HG03565 (cell line): ENCODE measurements around the gene FOXG1.

ENCODE experiments used
- ATAC-seq: cut with Tn5 transposase; IDR thresholded peaks from one replicate; pipeline ENCODE4 v1.9.1; 2021; ENCODE audit warnings: mild to moderate bottlenecking, moderate library complexity; ENCODE audit not compliant: unreplicated experiment

Gene FOXG1

GRCh38 chr14:28774764-28775735, 8.5 kb downstream of the FOXG1 start:
- ATAC-seq = no peak

- no peak for ATAC-seq
Measured at GRCh38 chr14:28776482-28777266, 10.1 kb downstream of the FOXG1 start.

GRCh38 chr14:28777471-28778137, 11.0 kb downstream of the FOXG1 start:
- no peak for ATAC-seq

GRCh38 chr14:28778138-28779117, 11.8 kb downstream of the FOXG1 start:
- ATAC-seq = no peak

GRCh38 chr14:28779456-28779855, 12.9 kb downstream of the FOXG1 start:
- ATAC-seq = no peak

DNA sequence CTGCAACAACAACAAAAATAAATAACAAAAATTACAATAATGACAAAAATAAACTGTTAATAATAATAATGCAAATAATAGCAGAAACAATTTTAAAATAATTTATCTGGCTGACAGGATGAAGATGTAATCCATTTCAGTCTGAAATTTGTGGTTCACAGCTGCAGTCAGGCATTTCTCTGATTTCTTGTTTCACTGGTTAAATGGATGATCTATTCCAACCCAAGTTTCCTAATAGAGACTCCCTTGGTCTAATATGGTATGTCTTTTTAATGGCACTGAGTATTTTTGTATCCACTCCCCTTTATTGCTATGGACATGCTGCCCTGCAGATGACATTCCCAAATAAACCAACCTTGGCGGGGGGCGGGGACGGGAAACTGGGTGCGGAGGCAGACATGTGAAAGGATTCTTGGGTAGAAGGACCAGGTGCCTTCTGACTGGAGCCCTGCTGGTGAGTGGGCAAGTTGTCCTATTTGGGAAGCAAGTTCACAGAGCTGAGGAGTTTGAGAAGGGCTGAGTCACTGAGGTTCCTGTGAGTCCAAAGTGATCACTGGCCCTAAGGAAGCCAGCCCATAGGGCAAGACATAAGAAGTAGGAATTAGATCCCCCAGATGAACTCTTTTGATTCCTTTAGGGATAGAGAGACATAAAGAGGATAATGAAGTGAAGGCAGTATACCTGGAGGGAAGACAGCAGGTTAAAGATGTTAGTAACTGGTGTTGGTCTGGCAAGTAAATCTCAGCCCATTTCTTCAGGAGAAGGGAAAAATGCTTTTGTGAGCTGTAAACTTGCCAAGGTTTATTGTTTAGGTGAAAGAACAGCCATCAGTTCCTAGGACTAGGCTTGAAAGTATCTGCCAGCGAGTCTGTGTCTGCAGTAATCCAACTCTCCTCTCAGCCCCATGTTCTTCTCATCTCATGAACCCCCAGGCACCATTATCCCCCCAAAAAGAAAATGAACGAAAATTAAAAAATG, 14.5 kb downstream of the FOXG1 start:
- ATAC-seq = no peak

GRCh38 chr14:28782301-28782700, 15.7 kb downstream of the FOXG1 start:
- no peak for ATAC-seq

DNA sequence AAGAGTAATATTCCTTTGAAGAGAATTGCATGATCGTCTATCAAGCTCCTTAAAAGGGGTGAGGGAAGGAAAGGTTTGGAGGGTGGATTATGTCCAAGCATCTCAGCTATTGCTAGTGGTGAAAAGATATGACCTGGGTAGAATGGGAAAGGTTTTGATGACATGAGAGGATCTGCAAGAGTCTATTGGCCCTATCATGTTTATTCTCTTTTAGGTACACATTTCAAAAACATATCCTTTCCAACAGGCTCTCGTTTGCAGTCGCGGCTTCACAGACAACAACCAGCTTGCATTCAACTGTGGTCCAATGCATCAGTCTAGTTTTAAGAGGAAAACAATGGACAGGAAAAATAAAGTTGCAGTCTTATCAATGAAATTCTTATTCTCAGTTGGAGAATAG, 17.1 kb downstream of the FOXG1 start:
- ATAC-seq = no peak

DNA sequence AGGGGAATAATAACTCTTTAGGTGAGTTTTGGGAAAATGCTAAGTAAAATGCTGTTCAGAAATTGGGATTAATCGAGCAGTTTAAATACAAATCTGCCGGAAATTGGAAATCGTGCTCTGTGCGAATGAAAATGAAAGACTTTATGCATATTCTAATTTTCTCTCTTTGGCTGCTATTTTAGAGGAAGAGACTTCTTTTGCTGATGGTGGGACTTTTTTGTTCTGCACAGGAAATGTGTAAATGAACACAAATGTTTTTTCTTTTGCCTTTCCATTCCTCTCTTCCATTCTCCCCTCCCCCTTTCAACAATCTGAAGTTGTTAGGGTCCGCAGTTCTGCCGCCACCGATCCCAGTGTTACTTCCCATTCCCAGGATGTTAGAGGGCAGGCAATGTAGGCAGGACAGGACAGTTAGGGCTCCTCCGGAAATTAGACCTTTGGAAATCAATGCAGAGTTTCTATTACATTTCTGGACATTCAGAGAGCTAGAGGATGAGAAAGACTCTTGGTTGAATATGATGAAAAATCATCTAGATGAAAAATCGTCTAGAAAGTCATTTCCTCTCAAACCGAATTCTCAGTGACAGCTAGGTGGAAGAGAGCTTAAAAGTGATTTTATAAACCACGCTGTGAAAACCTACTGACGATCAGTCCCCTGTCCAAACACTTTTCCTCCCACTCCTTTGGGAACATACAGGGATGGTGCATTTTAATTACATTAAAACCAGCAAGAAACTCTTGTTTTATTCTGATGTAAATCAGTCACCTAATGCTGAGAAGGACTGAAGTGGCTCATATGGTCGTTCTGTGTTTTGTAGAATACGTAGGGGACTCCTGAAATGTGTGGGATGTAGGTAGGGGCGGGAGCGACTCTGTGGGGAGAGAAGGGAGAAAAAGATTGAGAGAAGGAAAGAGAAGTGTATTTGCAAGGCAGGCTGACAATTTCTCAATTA, 17.8 kb downstream of the FOXG1 start:
- ATAC-seq = no peak

DNA sequence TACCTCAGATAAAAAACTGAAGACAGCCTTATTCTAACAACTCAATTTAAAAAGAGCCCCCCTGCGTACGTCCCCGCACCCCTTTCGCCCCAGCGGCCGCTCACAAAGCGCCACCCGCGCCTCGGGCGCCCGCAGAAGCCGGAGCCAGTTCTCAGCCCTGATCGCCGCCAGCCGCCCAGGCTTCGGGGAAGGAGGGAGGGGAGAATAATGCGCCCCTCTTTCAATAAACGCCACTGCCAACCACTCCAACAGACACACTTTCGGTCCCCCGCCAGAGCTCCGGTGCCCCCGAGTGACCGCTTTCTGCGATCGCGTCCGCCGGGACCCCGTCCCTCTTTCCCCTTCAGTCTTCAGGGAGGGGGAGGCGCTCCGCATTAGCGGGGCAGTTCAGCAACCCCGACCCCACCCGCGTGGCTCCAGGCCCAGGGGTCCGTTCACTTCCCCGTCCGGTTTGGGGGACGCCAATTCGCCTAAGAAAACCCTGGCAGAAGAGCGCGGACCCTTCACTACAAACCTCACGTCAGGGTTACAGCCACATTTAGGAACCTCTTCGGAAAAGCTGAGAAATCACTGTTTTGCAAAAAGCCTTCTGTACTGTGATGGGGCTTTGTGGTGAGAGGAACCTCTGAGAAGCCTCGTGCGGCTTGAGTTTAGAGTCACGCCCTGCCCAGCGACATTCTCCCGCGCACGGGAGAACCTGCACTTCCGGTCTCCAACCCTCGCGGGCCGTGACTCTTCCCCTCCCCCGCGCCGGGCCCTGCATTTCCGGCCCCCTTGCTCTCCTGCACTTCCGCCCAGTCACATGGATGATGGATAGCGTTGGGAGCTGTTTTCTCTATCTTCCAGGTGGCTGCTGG, 18.7 kb downstream of the FOXG1 start:
- no peak for ATAC-seq

- ATAC-seq = no peak
Measured at GRCh38 chr14:28807518-28807917, 40.9 kb downstream of the FOXG1 start.

DNA sequence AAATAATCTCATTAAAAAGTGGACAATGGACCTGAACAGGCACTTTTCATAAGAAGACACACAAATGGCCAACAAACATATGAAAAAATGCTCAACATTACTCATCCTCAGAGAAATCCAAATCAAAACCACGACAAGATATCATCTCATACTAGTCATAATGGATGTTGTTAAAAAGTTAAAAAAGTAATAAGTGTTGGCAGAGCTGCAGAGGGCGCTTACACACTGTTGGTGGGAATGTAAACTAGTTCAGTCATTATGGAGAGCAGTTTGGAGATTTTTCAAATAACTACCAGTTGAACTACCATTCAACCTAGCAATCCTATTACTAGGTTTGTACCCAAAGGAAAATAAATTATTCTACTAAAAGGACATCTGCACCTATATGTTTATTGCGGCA, 47.2 kb downstream of the FOXG1 start:
- ATAC-seq = no peak
